ENCODE measurements around the gene KATNAL2. TPM values are rescaled to one million over a fixed set of nuclear protein-coding genes. Genes with fewer than 3 reads are reported as not detected.

KATNAL2 gene
- total RNA-seq, 1 donor from 2014 or later = 3.8 TPM

DNA sequence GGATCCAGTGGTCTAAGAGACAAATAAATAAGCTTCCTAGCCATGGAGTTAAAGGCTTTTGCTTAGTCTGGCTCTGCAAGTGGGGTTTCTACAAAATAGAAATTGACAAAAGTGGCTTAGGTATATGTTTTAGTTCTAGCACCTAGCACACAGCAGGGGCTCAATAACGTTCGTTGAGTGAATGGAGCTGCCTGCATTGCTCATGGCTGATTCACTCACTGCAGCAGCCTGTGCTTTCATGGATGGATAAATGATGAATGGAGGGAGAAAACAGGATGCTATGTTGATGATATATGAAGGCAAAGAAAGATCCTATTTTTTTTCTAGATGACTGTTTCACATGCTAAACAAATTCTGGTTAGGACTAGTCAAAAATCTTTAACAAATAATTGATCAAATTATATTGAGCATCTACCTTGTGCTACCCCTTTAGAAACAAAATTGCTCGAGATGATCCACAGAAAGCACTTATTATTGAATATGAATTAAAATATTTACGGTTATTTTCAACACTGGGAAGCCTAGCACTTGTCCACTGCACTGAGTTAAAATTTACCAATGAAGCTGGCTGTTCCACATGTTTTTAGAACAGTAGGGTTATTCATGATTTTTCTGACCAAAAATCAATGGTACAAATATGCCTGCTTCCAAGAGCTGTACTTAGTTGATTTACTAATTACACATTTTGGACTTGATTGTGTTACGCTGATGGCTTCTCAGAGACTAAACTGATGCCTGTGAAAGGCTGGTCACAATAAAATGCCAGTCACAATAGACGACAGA, 193.3 kb downstream of the KATNAL2 start:
- Histone ChIP-seq H3K4me3 (no peak overlapping the region), H3K27me3 (ENCODE audit: low read depth) (no peaks in the 10 kb centered on the region), H3K27ac (no peak overlapping the region), H3K9me3 (no peaks in the 10 kb centered on the region), H3K4me1 (no peaks in the 10 kb centered on the region), H3K36me3 (peaks cover 92% of the 10 kb centered on the region)
- no peak for ATAC-seq
- DNase-seq = no peak
- TF ChIP-seq, protein P1, sequence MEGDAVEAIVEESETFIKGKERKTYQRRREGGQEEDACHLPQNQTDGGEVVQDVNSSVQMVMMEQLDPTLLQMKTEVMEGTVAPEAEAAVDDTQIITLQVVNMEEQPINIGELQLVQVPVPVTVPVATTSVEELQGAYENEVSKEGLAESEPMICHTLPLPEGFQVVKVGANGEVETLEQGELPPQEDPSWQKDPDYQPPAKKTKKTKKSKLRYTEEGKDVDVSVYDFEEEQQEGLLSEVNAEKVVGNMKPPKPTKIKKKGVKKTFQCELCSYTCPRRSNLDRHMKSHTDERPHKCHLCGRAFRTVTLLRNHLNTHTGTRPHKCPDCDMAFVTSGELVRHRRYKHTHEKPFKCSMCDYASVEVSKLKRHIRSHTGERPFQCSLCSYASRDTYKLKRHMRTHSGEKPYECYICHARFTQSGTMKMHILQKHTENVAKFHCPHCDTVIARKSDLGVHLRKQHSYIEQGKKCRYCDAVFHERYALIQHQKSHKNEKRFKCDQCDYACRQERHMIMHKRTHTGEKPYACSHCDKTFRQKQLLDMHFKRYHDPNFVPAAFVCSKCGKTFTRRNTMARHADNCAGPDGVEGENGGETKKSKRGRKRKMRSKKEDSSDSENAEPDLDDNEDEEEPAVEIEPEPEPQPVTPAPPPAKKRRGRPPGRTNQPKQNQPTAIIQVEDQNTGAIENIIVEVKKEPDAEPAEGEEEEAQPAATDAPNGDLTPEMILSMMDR (IDR thresholded peaks at IDR 0.05) = no peak
- intact Hi-C loops (cut with DNase I) = no loop called here

DNA sequence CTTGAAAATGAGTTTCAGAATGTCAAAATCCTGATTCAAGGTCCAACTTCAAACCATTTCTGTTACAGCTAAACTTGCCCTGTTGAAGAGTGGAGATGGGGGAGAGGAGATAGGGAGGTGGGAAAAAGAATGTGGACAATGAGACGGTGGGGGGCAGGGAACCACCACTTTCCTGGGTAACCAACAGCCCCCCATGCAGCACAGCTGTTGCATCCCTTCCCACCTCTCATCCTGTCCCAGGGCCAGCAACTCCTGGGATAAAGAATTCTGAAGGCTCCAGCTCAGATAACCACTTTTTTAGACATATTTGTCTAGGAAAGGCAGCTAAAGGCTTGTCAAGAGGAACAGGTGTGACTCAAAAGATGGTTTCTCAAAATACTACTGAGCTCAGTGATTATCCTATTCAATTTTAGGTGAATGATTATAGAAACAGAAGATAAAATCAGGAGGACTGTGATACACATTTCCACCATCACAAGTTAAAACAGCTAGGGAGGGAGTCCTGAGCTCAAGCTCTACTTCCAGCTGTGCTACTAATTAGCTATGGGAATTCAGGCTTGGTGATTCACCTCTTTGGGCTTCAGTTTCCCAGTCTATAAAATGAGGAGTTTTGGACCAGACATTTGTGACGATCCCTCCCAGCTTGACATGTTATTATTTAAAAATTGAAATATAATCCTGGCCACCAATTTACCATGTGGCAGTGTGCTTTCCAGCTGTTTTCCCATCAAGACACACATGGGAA, 196.6 kb downstream of the KATNAL2 start:
- DNase-seq = no peak
- intact Hi-C loops (cut with DNase I) = no loop called here
- no peak for ATAC-seq
- Histone ChIP-seq H3K27me3 (ENCODE audit: low read depth) (no peaks in the 10 kb centered on the region), H3K4me3 (no peak overlapping the region), H3K4me1 (no peaks in the 10 kb centered on the region), H3K27ac (no peak overlapping the region), H3K9me3 (no peaks in the 10 kb centered on the region), H3K36me3 (peaks cover 60% of the 10 kb centered on the region)
- TF ChIP-seq, protein P1 (IDR thresholded peaks at IDR 0.05) = no peak

DNA sequence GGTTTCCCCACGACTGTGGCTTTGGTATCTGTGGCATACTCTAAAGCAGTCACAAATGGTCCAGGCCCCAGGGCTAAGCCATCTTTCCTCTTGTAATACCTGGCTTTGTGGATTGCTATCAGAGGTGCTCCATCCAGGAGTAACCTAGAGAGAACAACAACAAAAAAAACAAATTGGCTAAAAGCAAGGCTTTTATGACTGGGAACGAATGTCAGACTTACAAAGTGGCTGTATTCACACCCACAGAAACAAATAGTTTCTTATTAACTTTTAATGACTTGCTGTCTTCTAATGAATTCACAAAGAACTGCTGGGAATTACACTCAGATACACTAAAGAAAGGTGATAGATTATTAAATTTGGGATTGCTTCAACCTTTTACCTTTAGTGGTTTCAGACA, 197.8 kb downstream of the KATNAL2 start:
- H3K4me1 ChIP-seq = no peaks in the 10 kb centered on the region
- ATAC-seq (no peak), DNase-seq (no peak)
- intact Hi-C loops (cut with DNase I) = no loop called here
- TF ChIP-seq, protein P1 (IDR thresholded peaks at IDR 0.05) = no peak
- H3K27ac ChIP-seq = no peak overlapping the region
- H3K4me3 ChIP-seq = no peak overlapping the region
- H3K9me3 ChIP-seq = no peaks in the 10 kb centered on the region
- H3K36me3 ChIP-seq = peaks cover 54% of the 10 kb centered on the region
- no peaks in the 10 kb centered on the region for H3K27me3 ChIP-seq (ENCODE audit: low read depth)

DNA sequence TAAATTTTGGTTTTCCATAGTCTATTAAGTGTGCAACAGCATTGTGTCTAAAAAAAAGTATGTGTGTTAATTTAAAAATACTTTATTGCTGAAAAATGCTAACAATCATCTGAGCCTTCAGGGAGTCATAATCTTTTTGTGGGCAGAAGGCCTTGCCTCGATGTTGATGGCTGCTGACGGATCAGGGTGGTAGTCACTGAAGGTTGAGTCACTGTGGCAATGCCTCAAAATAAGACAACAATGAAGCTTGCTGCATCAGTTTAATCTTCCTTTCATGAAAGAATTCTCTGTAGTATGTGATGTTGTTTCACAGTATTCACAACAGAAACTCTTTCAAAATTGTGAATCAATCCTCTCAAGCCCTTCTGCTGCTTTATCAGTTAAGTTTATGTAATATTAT, 201.6 kb downstream of the KATNAL2 start:
- intact Hi-C loops (cut with DNase I) = no loop called here
- ATAC-seq = no peak
- no peaks in the 10 kb centered on the region for H3K9me3 ChIP-seq
- no peaks in the 10 kb centered on the region for H3K27me3 ChIP-seq (ENCODE audit: low read depth)
- H3K27ac ChIP-seq = no peak overlapping the region
- H3K4me1 ChIP-seq = no peaks in the 10 kb centered on the region
- TF ChIP-seq, protein P1 (IDR thresholded peaks at IDR 0.05) = no peak
- H3K36me3 ChIP-seq = peaks cover 22% of the 10 kb centered on the region
- H3K4me3 ChIP-seq = no peak overlapping the region
- no peak for DNase-seq

DNA sequence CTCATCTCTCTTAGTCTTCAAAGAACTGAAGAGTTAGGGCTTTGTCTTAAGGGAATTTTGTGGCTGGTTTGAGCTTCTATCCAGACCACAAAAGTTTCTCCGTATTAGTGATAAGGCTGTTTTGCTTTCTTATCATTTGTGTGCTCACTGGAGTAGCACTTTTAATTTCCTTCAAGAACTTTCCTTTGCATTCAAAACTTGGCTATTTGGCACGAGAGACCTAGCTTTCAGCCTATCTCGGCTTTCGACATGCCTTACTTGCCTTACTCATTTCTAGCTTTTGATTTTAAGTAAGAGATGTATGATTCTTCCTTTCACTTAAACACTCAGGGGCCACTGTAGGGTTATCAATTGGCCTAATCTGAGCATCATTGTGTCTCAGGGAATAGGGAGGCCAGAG, 203.0 kb downstream of the KATNAL2 start:
- Histone ChIP-seq H3K9me3 (no peaks in the 10 kb centered on the region), H3K4me1 (no peaks in the 10 kb centered on the region), H3K27me3 (ENCODE audit: low read depth) (no peaks in the 10 kb centered on the region), H3K36me3 (peaks cover 13% of the 10 kb centered on the region), H3K27ac (no peak overlapping the region), H3K4me3 (no peak overlapping the region)
- ATAC-seq (no peak), DNase-seq (no peak)
- TF ChIP-seq, protein P1 (IDR thresholded peaks at IDR 0.05) = no peak
- intact Hi-C loops (cut with DNase I) = no loop called here
